PC-3 (cell line): ENCODE measurements around the gene TPST2. TPM values are rescaled to one million over a fixed set of nuclear protein-coding genes. Genes with fewer than 3 reads are reported as not detected.

Experiments
- ATAC-seq: fragments of 200-7000 bp; cut with Tn5 transposase; 2 replicates; pipeline ENCODE4 v1.9.1; 2020; ENCODE audit warnings: mild to moderate bottlenecking, moderate library complexity
- BruUV-seq: library from RNA; stranded (reverse); fragments of 400-500 nt; replicated peaks from 2 replicates; lab custom pipeline; 2021; lab: Mats Ljungman, UMichigan
- CTCF ChIA-PET: fragments of 300-600 bp; sonication (Branson Sonifier 250); formaldehyde crosslinking; loops from one replicate; lab custom pipeline; 2022; ENCODE audit warnings: antibody characterized with exemption; lab: Charles Lee
- POLR2A ChIA-PET: fragments of 300-600 bp; sonication (Branson Sonifier 250); formaldehyde crosslinking; loops from one replicate; lab custom pipeline; 2022; ENCODE audit warnings: antibody characterized with exemption; ENCODE audit not compliant: unreplicated experiment; lab: Charles Lee
- DNase-seq: peaks from one replicate; pipeline ENCODE4 v3.0.0-alpha.2; 2015
- H2AFZ ChIP-seq: fragments of 300-600 bp; sonication (generic); 2 replicates; pipeline ENCODE4 v1.6.0; 2016; ENCODE audit warnings: antibody characterized with exemption, low read length
- H3F3A ChIP-seq: fragments of 300-600 bp; sonication (generic); one replicate; pipeline ENCODE4 v1.6.0; 2017; ENCODE audit warnings: antibody characterized with exemption, low read length, control low read depth, mild to moderate bottlenecking; ENCODE audit not compliant: unreplicated experiment
- H3K27ac ChIP-seq: fragments of 300-600 bp; sonication (generic); 2 replicates; pipeline ENCODE4 v1.5.1; 2016; ENCODE audit warnings: mild to moderate bottlenecking, low read length
- H3K27me3 ChIP-seq: fragments of 300-600 bp; sonication (generic); 2 replicates; pipeline ENCODE4 v1.6.1; 2016; ENCODE audit warnings: low read length, mixed read lengths
- H3K36me3 ChIP-seq: fragments of 300-600 bp; sonication (generic); 2 replicates; pipeline ENCODE4 v1.6.1; 2016; ENCODE audit warnings: low read depth, mixed run types, low read length, mixed read lengths
- H3K4me1 ChIP-seq: fragments of 300-600 bp; sonication (generic); 2 replicates; pipeline ENCODE4 v1.5.1; 2016; ENCODE audit warnings: low read length; ENCODE audit not compliant: insufficient read depth
- H3K4me2 ChIP-seq: fragments of 300-600 bp; sonication (generic); 2 replicates; pipeline ENCODE4 v1.6.0; 2016; ENCODE audit warnings: low read length
- H3K4me3 ChIP-seq: fragments of 300-600 bp; sonication (generic); 2 replicates; pipeline ENCODE4 v1.5.1; 2016; ENCODE audit warnings: mild to moderate bottlenecking, low read length, mixed read lengths
- H3K79me2 ChIP-seq: fragments of 300-600 bp; sonication (generic); 2 replicates; pipeline ENCODE4 v1.6.1; 2017; ENCODE audit warnings: low read length, mixed read lengths
- H3K9ac ChIP-seq: fragments of 300-600 bp; sonication (generic); 2 replicates; pipeline ENCODE4 v1.6.0; 2016; ENCODE audit warnings: mild to moderate bottlenecking, low read length
- H3K9me2 ChIP-seq: fragments of 300-600 bp; sonication (generic); replicated peaks from 2 replicates; pipeline ENCODE4 v1.6.1; 2016; ENCODE audit warnings: mixed run types, low read length, mixed read lengths
- H3K9me3 ChIP-seq: fragments of 300-600 bp; sonication (generic); 2 replicates; pipeline ENCODE4 v1.6.1; 2016; ENCODE audit warnings: low read length, mixed read lengths
- H4K20me1 ChIP-seq: fragments of 300-600 bp; sonication (generic); 2 replicates; pipeline ENCODE4 v1.6.1; 2016; ENCODE audit warnings: low read length, mixed read lengths
- CTCF ChIP-seq: fragments of 300-600 bp; sonication (generic); conservative IDR thresholded peaks from 2 replicates; pipeline ENCODE4 v1.5.1; 2017; ENCODE audit warnings: antibody characterized with exemption, low read depth, mild to moderate bottlenecking, low read length
- EZH2 ChIP-seq: fragments of 300-600 bp; sonication (generic); IDR thresholded peaks from one replicate; pipeline ENCODE4 v1.6.1; 2017; ENCODE audit warnings: antibody characterized with exemption, mild to moderate bottlenecking, low read length; ENCODE audit not compliant: unreplicated experiment
- EZH2phosphoT487 ChIP-seq: fragments of 300-600 bp; sonication (generic); IDR thresholded peaks from 2 replicates; pipeline ENCODE4 v1.6.1; 2018; ENCODE audit warnings: mild to moderate bottlenecking, antibody characterized with exemption, low read length, borderline replicate concordance
- intact Hi-C: fragments of 100-400 bp; cut with micrococcal nuclease; formaldehyde crosslinking; loops from 2 replicates; pipeline ENCODE4 v1.9.0; 2023
- total RNA-seq: library from RNA; depleted of rRNA; stranded (reverse); fragments of >200 nt; gene quantifications from 2 replicates; pipeline ENCODE4 v1.2.3, GENCODE V29; 2014

TPST2 gene
- total RNA-seq, 1 experiment from 2014 or later, result 8.1 TPM

- Histone ChIP-seq H3K4me3 (no peak overlapping the region), H3K4me1 (peaks cover 15% of the 10 kb centered on the region; the same call in 1 of the 2 replicates), H2AFZ (no peak overlapping the region), H3K36me3 (peaks cover 3% of the 10 kb centered on the region), H3K9me3 (no peaks in the 10 kb centered on the region), H4K20me1 (no peaks in the 10 kb centered on the region), H3K9ac (no peak overlapping the region), H3F3A (no peaks in the 10 kb centered on the region), H3K27me3 (no peaks in the 10 kb centered on the region), H3K9me2 (no peaks in the 10 kb centered on the region), H3K4me2 (peak overlapping the region; percentile 98; the same call in 1 of the 2 replicates), H3K27ac (no peak overlapping the region), H3K79me2 (peaks cover 45% of the 10 kb centered on the region)
- ATAC-seq, result no peak
- no peak for DNase-seq
- TF ChIP-seq EZH2phosphoT487 (no peak), EZH2 (no peak), CTCF (no peak)
- CTCF ChIA-PET, result no interaction called here
- no TSS peak for BruUV-seq
- intact Hi-C loops, result no loop called here
- POLR2A ChIA-PET, result no interaction called here
Observed at GRCh38 chr22:26485806-26486390, 104.0 kb downstream of the TPST2 start.

GRCh38 chr22:26485013-26485412 lies 104.9 kb downstream of the TPST2 start:
- Histone ChIP-seq H3K4me1 (peaks cover 23% of the 10 kb centered on the region), H3K36me3 (no peaks in the 10 kb centered on the region; the same call in none of the 2 replicates), H3K4me3 (peak overlapping the region; percentile 88), H2AFZ (no peak overlapping the region), H3K4me2 (peak overlapping the region; percentile 98), H3K79me2 (peaks cover 45% of the 10 kb centered on the region), H3K27ac (no peak overlapping the region), H4K20me1 (no peaks in the 10 kb centered on the region), H3K9ac (peak overlapping the region; percentile 93; the same call in 1 of the 2 replicates), H3F3A (no peaks in the 10 kb centered on the region), H3K9me2 (no peaks in the 10 kb centered on the region), H3K9me3 (no peaks in the 10 kb centered on the region), H3K27me3 (no peaks in the 10 kb centered on the region)
- no peak for DNase-seq
- BruUV-seq, result no TSS peak
- CTCF ChIA-PET, result no interaction called here
- intact Hi-C loops, result no loop called here
- no peak for ATAC-seq
- TF ChIP-seq CTCF, result no peak
- TF ChIP-seq EZH2phosphoT487, result no peak
- no peak for TF ChIP-seq EZH2
- POLR2A ChIA-PET, result no interaction called here

- POLR2A ChIA-PET, result no interaction called here
- Histone ChIP-seq H2AFZ (peak overlapping the region; percentile 87), H3K27ac (peak overlapping the region; percentile 41), H3K4me2 (peak overlapping the region; percentile 98), H3F3A (no peaks in the 10 kb centered on the region), H3K27me3 (no peaks in the 10 kb centered on the region), H3K36me3 (no peaks in the 10 kb centered on the region; the same call in none of the 2 replicates), H3K9me2 (no peaks in the 10 kb centered on the region), H3K9me3 (no peaks in the 10 kb centered on the region), H4K20me1 (no peaks in the 10 kb centered on the region), H3K79me2 (peaks cover 52% of the 10 kb centered on the region), H3K4me1 (peaks cover 24% of the 10 kb centered on the region), H3K9ac (peak overlapping the region; percentile 93), H3K4me3 (peak overlapping the region; percentile 88)
- BruUV-seq, result TSS peak; percentile 59
- ATAC-seq (no peak), DNase-seq (no peak)
- intact Hi-C loops, result no loop called here
- no peak for TF ChIP-seq EZH2phosphoT487
- TF ChIP-seq EZH2, result no peak
- TF ChIP-seq CTCF, result no peak
- CTCF ChIA-PET, result no interaction called here
Observed at GRCh38 chr22:26484360-26484706, 105.6 kb downstream of the TPST2 start.
